ENCODE results near the gene CHRNA9. TPM values are rescaled to one million over a fixed set of nuclear protein-coding genes. Genes with fewer than 3 reads are reported as not detected.

CHRNA9 gene
- total RNA-seq, 1 donor from 2014 or later: 0.43 TPM

- no peaks in the 10 kb centered on the region for H3K36me3 Mint-ChIP-seq (ENCODE audit: insufficient read depth)
- peaks cover 20% of the 10 kb centered on the region for H3K4me1 Mint-ChIP-seq (ENCODE audit: low read depth)
- no peak overlapping the region for H3K4me3 Mint-ChIP-seq (ENCODE audit: low read depth)
- no peaks in the 10 kb centered on the region for H3K9me3 Mint-ChIP-seq (ENCODE audit: low read depth)
- H3K27ac Mint-ChIP-seq: peak overlapping the region; percentile 57
- no peaks in the 10 kb centered on the region for H3K27me3 Mint-ChIP-seq
- no peak for TF ChIP-seq CTCF (IDR thresholded peaks at IDR 0.05; ENCODE audit: unreplicated experiment)
- no peak for DNase-seq (ENCODE audit: low spot score, unreplicated experiment)
Observed at GRCh38 chr4:40311811-40312346, 23.3 kb upstream of the CHRNA9 start.

DNA sequence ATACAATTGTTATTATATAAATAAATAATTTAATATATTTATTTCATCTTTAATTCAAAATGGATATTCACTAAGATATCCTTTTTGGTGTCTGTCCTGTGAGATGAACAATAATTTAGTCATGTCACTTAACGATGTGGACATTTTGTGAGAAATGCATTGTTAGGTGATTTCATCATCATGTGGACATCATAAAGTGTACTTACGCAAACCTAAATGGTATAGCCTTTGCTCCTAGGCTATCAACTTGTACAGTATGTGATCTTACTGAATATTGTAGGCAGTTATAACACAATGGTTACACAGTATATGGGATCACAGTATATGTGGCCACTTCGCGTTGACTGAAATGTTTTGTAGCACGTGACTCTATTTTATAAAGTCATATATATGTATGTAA lies 20.2 kb upstream of the CHRNA9 start:
- Mint-ChIP-seq H3K4me1 (ENCODE audit: low read depth) (peaks cover 27% of the 10 kb centered on the region), H3K27ac (no peak overlapping the region), H3K9me3 (ENCODE audit: low read depth) (no peaks in the 10 kb centered on the region), H3K4me3 (ENCODE audit: low read depth) (no peak overlapping the region), H3K27me3 (no peaks in the 10 kb centered on the region), H3K36me3 (ENCODE audit: insufficient read depth) (no peaks in the 10 kb centered on the region)
- TF ChIP-seq CTCF (IDR thresholded peaks at IDR 0.05; ENCODE audit: unreplicated experiment): no peak
- DNase-seq (ENCODE audit: low spot score, unreplicated experiment): no peak

- DNase-seq (ENCODE audit: low spot score, unreplicated experiment): no peak
- Mint-ChIP-seq H3K9me3 (ENCODE audit: low read depth) (no peaks in the 10 kb centered on the region), H3K27ac (peak overlapping the region; percentile 90), H3K27me3 (no peaks in the 10 kb centered on the region), H3K36me3 (ENCODE audit: insufficient read depth) (no peaks in the 10 kb centered on the region), H3K4me1 (ENCODE audit: low read depth) (peaks cover 30% of the 10 kb centered on the region), H3K4me3 (ENCODE audit: low read depth) (no peak overlapping the region)
- TF ChIP-seq CTCF (IDR thresholded peaks at IDR 0.05; ENCODE audit: unreplicated experiment): no peak
Observed at GRCh38 chr4:40316333-40316781, 18.8 kb upstream of the CHRNA9 start.

GRCh38 chr4:40316782-40317635 lies 18.1 kb upstream of the CHRNA9 start:
- Mint-ChIP-seq H3K4me3 (ENCODE audit: low read depth) (peak overlapping the region; percentile 25), H3K9me3 (ENCODE audit: low read depth) (no peaks in the 10 kb centered on the region), H3K27me3 (no peaks in the 10 kb centered on the region), H3K27ac (peak overlapping the region; percentile 90), H3K36me3 (ENCODE audit: insufficient read depth) (no peaks in the 10 kb centered on the region), H3K4me1 (ENCODE audit: low read depth) (peaks cover 31% of the 10 kb centered on the region)
- peak; percentile 91 for TF ChIP-seq CTCF (IDR thresholded peaks at IDR 0.05; ENCODE audit: unreplicated experiment)
- peak; percentile 57 for DNase-seq (ENCODE audit: low spot score, unreplicated experiment)

DNA sequence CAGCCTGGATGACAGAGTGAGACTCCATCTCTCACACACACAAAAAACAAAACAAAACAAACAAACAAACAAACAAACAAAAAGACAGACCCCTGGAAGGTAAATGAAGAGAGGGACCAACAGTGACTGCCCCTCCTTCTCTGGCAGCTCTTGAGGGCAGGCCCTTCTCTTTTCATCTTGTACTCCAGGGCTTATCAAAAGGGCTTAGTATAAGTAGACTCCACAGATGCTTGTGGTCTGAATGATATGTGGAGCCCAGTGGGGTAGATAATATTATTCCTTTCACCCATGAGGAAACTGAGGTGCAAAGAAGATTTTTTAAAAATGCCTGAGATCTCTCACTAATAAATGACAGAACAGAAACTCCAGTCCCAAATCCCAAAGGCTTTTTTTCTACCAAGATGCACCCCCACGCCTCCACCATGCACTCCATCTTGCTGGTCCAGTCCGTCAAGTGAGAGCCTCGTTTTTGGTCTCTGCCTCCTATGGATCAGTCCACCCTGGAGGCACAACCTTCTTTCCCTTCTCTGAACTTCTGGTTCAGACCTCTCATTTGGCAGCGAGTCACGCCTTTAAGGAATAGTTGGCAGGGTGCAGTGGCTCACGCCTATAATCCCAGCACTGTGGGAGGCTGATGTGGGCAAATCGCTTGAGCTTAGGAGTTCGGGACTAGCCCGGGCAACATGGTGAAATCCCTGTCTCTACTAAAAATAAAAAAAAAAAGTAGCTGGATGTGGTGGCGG lies 17.0 kb upstream of the CHRNA9 start:
- H3K4me1 Mint-ChIP-seq (ENCODE audit: low read depth): peaks cover 36% of the 10 kb centered on the region
- no peaks in the 10 kb centered on the region for H3K36me3 Mint-ChIP-seq (ENCODE audit: insufficient read depth)
- no peak for TF ChIP-seq CTCF (IDR thresholded peaks at IDR 0.05; ENCODE audit: unreplicated experiment)
- no peak overlapping the region for H3K4me3 Mint-ChIP-seq (ENCODE audit: low read depth)
- no peak overlapping the region for H3K27ac Mint-ChIP-seq
- no peaks in the 10 kb centered on the region for H3K9me3 Mint-ChIP-seq (ENCODE audit: low read depth)
- DNase-seq (ENCODE audit: low spot score, unreplicated experiment): no peak
- H3K27me3 Mint-ChIP-seq: no peaks in the 10 kb centered on the region

All from progenitor cell of endocrine pancreas (in vitro differentiated cells).